ENCODE results near the gene CFAP61. TPM values are rescaled to one million over a fixed set of nuclear protein-coding genes. Genes with fewer than 3 reads are reported as not detected.
A peak's percentile ranks its signal among the peaks of the same experiment; 100 is the strongest.

CFAP61 gene
- total and polyA plus RNA-seq, 3 experiments from 2014 or later = not detected

GRCh38 chr20:20321134-20321533, 268.8 kb downstream of the CFAP61 start:
- ChIA-PET CTCF (no interaction called here), POLR2A (interaction anchor here (0.5 kb wide), 1 partner anchor 295 kb away, joined by 3 read pairs; no protein-coding TSS in a partner anchor)
- no peaks in the 10 kb centered on the region for H3K4me1 ChIP-seq (ENCODE audit: insufficient read depth, low read length)
- Mint-ChIP-seq H3K27ac (no peak overlapping the region), H3K9me3 (peaks cover 0 to 3% (median 2%) of the 10 kb centered on the region in 5 donors), H3K27me3 (peaks cover 6 to 9% of the 10 kb centered on the region in 2 donors), H3K4me3 (no peak overlapping the region), H3K36me3 (no peaks in the 10 kb centered on the region), H3K4me1 (no peaks in the 10 kb centered on the region)
- no peak overlapping the region for H3K4me3 ChIP-seq (ENCODE audit: low read length)
- H3K9me3 ChIP-seq (ENCODE audit: low read length) = no peaks in the 10 kb centered on the region
- no peaks in the 10 kb centered on the region for H3K27me3 ChIP-seq (ENCODE audit: insufficient read depth, low read length, poor library complexity, severe bottlenecking)
- H3K27ac ChIP-seq (ENCODE audit: low read depth, low read length) = no peak overlapping the region
- no peaks in the 10 kb centered on the region for H3K36me3 ChIP-seq (ENCODE audit: insufficient read depth, low read length)
- DNase-seq = no peak

- Mint-ChIP-seq H3K4me1 (no peaks in the 10 kb centered on the region), H3K9me3 (peaks cover 0 to 3% (median 2%) of the 10 kb centered on the region in 5 donors), H3K36me3 (no peaks in the 10 kb centered on the region), H3K4me3 (no peak overlapping the region), H3K27me3 (peaks cover 6 to 9% of the 10 kb centered on the region in 2 donors), H3K27ac (no peak overlapping the region)
- H3K4me3 ChIP-seq (ENCODE audit: low read length) = no peak overlapping the region
- CTCF ChIA-PET = no interaction called here
- no peaks in the 10 kb centered on the region for H3K9me3 ChIP-seq (ENCODE audit: low read length)
- H3K27ac ChIP-seq (ENCODE audit: low read depth, low read length) = no peak overlapping the region
- H3K36me3 ChIP-seq (ENCODE audit: insufficient read depth, low read length) = no peaks in the 10 kb centered on the region
- POLR2A ChIA-PET = interaction anchor here (0.5 kb wide), 1 partner anchor 295 kb away, joined by 3 read pairs; no protein-coding TSS in a partner anchor
- no peaks in the 10 kb centered on the region for H3K27me3 ChIP-seq (ENCODE audit: insufficient read depth, low read length, poor library complexity, severe bottlenecking)
- H3K4me1 ChIP-seq (ENCODE audit: insufficient read depth, low read length) = no peaks in the 10 kb centered on the region
- no peak for DNase-seq
These were observed 269.6 kb downstream of the CFAP61 start for GRCh38 chr20:20321917-20322316.

GRCh38 chr20:20322912-20323311, 270.6 kb downstream of the CFAP61 start:
- no peak overlapping the region for H3K4me3 Mint-ChIP-seq
- Histone ChIP-seq H3K36me3 (ENCODE audit: insufficient read depth, low read length) (no peaks in the 10 kb centered on the region), H3K27ac (ENCODE audit: low read depth, low read length) (no peak overlapping the region), H3K4me3 (ENCODE audit: low read length) (no peak overlapping the region), H3K27me3 (ENCODE audit: insufficient read depth, low read length, poor library complexity, severe bottlenecking) (no peaks in the 10 kb centered on the region), H3K4me1 (ENCODE audit: insufficient read depth, low read length) (no peaks in the 10 kb centered on the region), H3K9me3 (ENCODE audit: low read length) (no peaks in the 10 kb centered on the region)
- POLR2A ChIA-PET = no interaction called here
- no peak for DNase-seq
- no peaks in the 10 kb centered on the region for H3K36me3 Mint-ChIP-seq
- H3K27me3 Mint-ChIP-seq = peaks cover 4 to 5% of the 10 kb centered on the region in 2 donors
- H3K27ac Mint-ChIP-seq = no peak overlapping the region
- no peaks in the 10 kb centered on the region for H3K4me1 Mint-ChIP-seq
- H3K9me3 Mint-ChIP-seq = peaks cover 0 to 3% (median 0%) of the 10 kb centered on the region in 5 donors
- CTCF ChIA-PET = no interaction called here

GRCh38 chr20:20327746-20328145, 275.4 kb downstream of the CFAP61 start:
- no peaks in the 10 kb centered on the region for H3K4me1 Mint-ChIP-seq
- peaks cover 14 to 16% of the 10 kb centered on the region in 2 donors for H3K27me3 Mint-ChIP-seq
- H3K4me1 ChIP-seq (ENCODE audit: insufficient read depth, low read length) = no peaks in the 10 kb centered on the region
- CTCF ChIA-PET = no interaction called here
- H3K36me3 Mint-ChIP-seq = no peaks in the 10 kb centered on the region
- H3K27me3 ChIP-seq (ENCODE audit: insufficient read depth, low read length, poor library complexity, severe bottlenecking) = no peaks in the 10 kb centered on the region
- no peak overlapping the region for H3K27ac ChIP-seq (ENCODE audit: low read depth, low read length)
- no peak overlapping the region for H3K4me3 ChIP-seq (ENCODE audit: low read length)
- DNase-seq = no peak
- H3K9me3 Mint-ChIP-seq = peaks cover 0 to 3% (median 0%) of the 10 kb centered on the region in 5 donors
- POLR2A ChIA-PET = no interaction called here
- H3K4me3 Mint-ChIP-seq = no peak overlapping the region
- no peaks in the 10 kb centered on the region for H3K36me3 ChIP-seq (ENCODE audit: insufficient read depth, low read length)
- peak overlapping the region in 1 of 8 donors; percentile 15 for H3K27ac Mint-ChIP-seq
- H3K9me3 ChIP-seq (ENCODE audit: low read length) = no peaks in the 10 kb centered on the region

- DNase-seq = no peak
- no peaks in the 10 kb centered on the region for H3K9me3 ChIP-seq (ENCODE audit: low read length)
- CTCF ChIA-PET = no interaction called here
- H3K4me1 ChIP-seq (ENCODE audit: insufficient read depth, low read length) = no peaks in the 10 kb centered on the region
- Mint-ChIP-seq H3K4me1 (no peaks in the 10 kb centered on the region), H3K9me3 (peaks cover 0 to 3% (median 0%) of the 10 kb centered on the region in 5 donors), H3K27ac (no peak overlapping the region), H3K4me3 (peak overlapping the region in 1 of 7 donors; percentile 23), H3K36me3 (no peaks in the 10 kb centered on the region), H3K27me3 (peaks cover 18 to 23% of the 10 kb centered on the region in 2 donors)
- POLR2A ChIA-PET = no interaction called here
- no peak overlapping the region for H3K4me3 ChIP-seq (ENCODE audit: low read length)
- H3K36me3 ChIP-seq (ENCODE audit: insufficient read depth, low read length) = no peaks in the 10 kb centered on the region
- H3K27ac ChIP-seq (ENCODE audit: low read depth, low read length) = no peak overlapping the region
- H3K27me3 ChIP-seq (ENCODE audit: insufficient read depth, low read length, poor library complexity, severe bottlenecking) = no peaks in the 10 kb centered on the region
These were observed 277.2 kb downstream of the CFAP61 start for GRCh38 chr20:20329564-20329963.

- POLR2A ChIA-PET = no interaction called here
- Mint-ChIP-seq H3K27me3 (peaks cover 18 to 33% of the 10 kb centered on the region in 2 donors), H3K4me3 (no peak overlapping the region), H3K36me3 (no peaks in the 10 kb centered on the region), H3K4me1 (no peaks in the 10 kb centered on the region), H3K27ac (no peak overlapping the region), H3K9me3 (peaks cover 0 to 4% (median 0%) of the 10 kb centered on the region in 5 donors)
- H3K4me3 ChIP-seq (ENCODE audit: low read length) = no peak overlapping the region
- no peak for DNase-seq
- no peaks in the 10 kb centered on the region for H3K27me3 ChIP-seq (ENCODE audit: insufficient read depth, low read length, poor library complexity, severe bottlenecking)
- H3K4me1 ChIP-seq (ENCODE audit: insufficient read depth, low read length) = no peaks in the 10 kb centered on the region
- H3K27ac ChIP-seq (ENCODE audit: low read depth, low read length) = no peak overlapping the region
- H3K9me3 ChIP-seq (ENCODE audit: low read length) = no peaks in the 10 kb centered on the region
- H3K36me3 ChIP-seq (ENCODE audit: insufficient read depth, low read length) = no peaks in the 10 kb centered on the region
- CTCF ChIA-PET = no interaction called here
These were observed 278.8 kb downstream of the CFAP61 start for GRCh38 chr20:20331156-20331555.

- no peak overlapping the region for H3K4me3 ChIP-seq (ENCODE audit: low read length)
- ChIA-PET POLR2A (no interaction called here), CTCF (no interaction called here)
- H3K4me3 Mint-ChIP-seq = no peak overlapping the region
- no peak overlapping the region for H3K27ac Mint-ChIP-seq
- H3K36me3 Mint-ChIP-seq = no peaks in the 10 kb centered on the region
- peaks cover 0 to 4% (median 0%) of the 10 kb centered on the region in 5 donors for H3K9me3 Mint-ChIP-seq
- H3K27ac ChIP-seq (ENCODE audit: low read depth, low read length) = no peak overlapping the region
- H3K27me3 ChIP-seq (ENCODE audit: insufficient read depth, low read length, poor library complexity, severe bottlenecking) = no peaks in the 10 kb centered on the region
- peaks cover 18 to 33% of the 10 kb centered on the region in 2 donors for H3K27me3 Mint-ChIP-seq
- no peaks in the 10 kb centered on the region for H3K4me1 Mint-ChIP-seq
- H3K4me1 ChIP-seq (ENCODE audit: insufficient read depth, low read length) = no peaks in the 10 kb centered on the region
- no peaks in the 10 kb centered on the region for H3K9me3 ChIP-seq (ENCODE audit: low read length)
- no peaks in the 10 kb centered on the region for H3K36me3 ChIP-seq (ENCODE audit: insufficient read depth, low read length)
- no peak for DNase-seq
These were observed 279.5 kb downstream of the CFAP61 start for GRCh38 chr20:20331817-20332216.

- Mint-ChIP-seq H3K36me3 (no peaks in the 10 kb centered on the region), H3K4me3 (no peak overlapping the region), H3K9me3 (peaks cover 0 to 4% (median 0%) of the 10 kb centered on the region in 5 donors), H3K27me3 (peaks cover 12 to 28% of the 10 kb centered on the region in 2 donors), H3K4me1 (no peaks in the 10 kb centered on the region), H3K27ac (no peak overlapping the region)
- Histone ChIP-seq H3K27me3 (ENCODE audit: insufficient read depth, low read length, poor library complexity, severe bottlenecking) (no peaks in the 10 kb centered on the region), H3K9me3 (ENCODE audit: low read length) (no peaks in the 10 kb centered on the region), H3K27ac (ENCODE audit: low read depth, low read length) (no peak overlapping the region), H3K4me3 (ENCODE audit: low read length) (no peak overlapping the region), H3K36me3 (ENCODE audit: insufficient read depth, low read length) (no peaks in the 10 kb centered on the region), H3K4me1 (ENCODE audit: insufficient read depth, low read length) (no peaks in the 10 kb centered on the region)
- ChIA-PET POLR2A (no interaction called here), CTCF (no interaction called here)
- no peak for DNase-seq
These were observed 281.5 kb downstream of the CFAP61 start for GRCh38 chr20:20333866-20334265.

- Mint-ChIP-seq H3K4me1 (no peaks in the 10 kb centered on the region), H3K36me3 (no peaks in the 10 kb centered on the region), H3K4me3 (no peak overlapping the region), H3K9me3 (peaks cover 0 to 4% (median 0%) of the 10 kb centered on the region in 5 donors), H3K27me3 (peaks cover 7 to 28% of the 10 kb centered on the region in 2 donors), H3K27ac (no peak overlapping the region)
- Histone ChIP-seq H3K27me3 (ENCODE audit: insufficient read depth, low read length, poor library complexity, severe bottlenecking) (no peaks in the 10 kb centered on the region), H3K4me1 (ENCODE audit: insufficient read depth, low read length) (no peaks in the 10 kb centered on the region), H3K9me3 (ENCODE audit: low read length) (no peaks in the 10 kb centered on the region), H3K36me3 (ENCODE audit: insufficient read depth, low read length) (no peaks in the 10 kb centered on the region), H3K27ac (ENCODE audit: low read depth, low read length) (no peak overlapping the region), H3K4me3 (ENCODE audit: low read length) (no peak overlapping the region)
- DNase-seq = no peak
- POLR2A ChIA-PET = no interaction called here
- CTCF ChIA-PET = no interaction called here
These were observed 282.2 kb downstream of the CFAP61 start for GRCh38 chr20:20334489-20334888.
